CD8-positive, alpha-beta memory T cell (primary cell): Measurements from ENCODE around the gene ZBTB8OS. TPM values are rescaled to one million over a fixed set of nuclear protein-coding genes. Genes with fewer than 3 reads are reported as not detected.
A peak's percentile ranks its signal among the peaks of the same experiment; 100 is the strongest.
"Not testable (repeated sequence)": the region's sequence is repeated elsewhere in the genome, so short reads cannot be mapped to it uniquely, and the experiment has no call there.

Source experiments
- CTCF ChIA-PET: fragments of 350-600 bp; sonication (Branson Sonifier 250); formaldehyde crosslinking; loops from one replicate; lab custom pipeline; 2021; ENCODE audit warnings: antibody characterized with exemption; lab: Charles Lee
- POLR2A ChIA-PET: fragments of 350-600 bp; sonication (Branson Sonifier 250); formaldehyde crosslinking; loops from one replicate; lab custom pipeline; 2021; ENCODE audit warnings: antibody characterized with exemption; lab: Charles Lee
- DNase-seq, 5 donors: peaks; one replicate each; pipeline versions ENCODE4 v3.0.0 to v3.0.0-alpha.2; 2020 to 2022; ENCODE audit warnings: mixed read lengths in 1 of 5
- H3K27ac ChIP-seq: one replicate; pipeline ENCODE4 v1.7.0; 2013; ENCODE audit warnings: low read depth, mild to moderate bottlenecking, low read length, moderate library complexity
- H3K27me3 ChIP-seq: 2 replicates; pipeline ENCODE4 v1.7.0; 2013; ENCODE audit warnings: low read length, mild to moderate bottlenecking; ENCODE audit not compliant: insufficient read depth, poor library complexity, severe bottlenecking
- H3K36me3 ChIP-seq: 2 replicates; pipeline ENCODE4 v1.7.0; 2013; ENCODE audit warnings: mild to moderate bottlenecking, low read length, moderate library complexity; ENCODE audit not compliant: insufficient read depth
- H3K4me1 ChIP-seq: 2 replicates; pipeline ENCODE4 v1.7.0; 2013; ENCODE audit warnings: mild to moderate bottlenecking, low read length, moderate library complexity; ENCODE audit not compliant: insufficient read depth
- H3K4me3 ChIP-seq: 2 replicates; pipeline ENCODE4 v1.7.0; 2013; ENCODE audit warnings: mild to moderate bottlenecking, low read length
- H3K9me3 ChIP-seq: 2 replicates; pipeline ENCODE4 v1.7.0; 2013; ENCODE audit warnings: mild to moderate bottlenecking, low read length
- H3K27ac Mint-ChIP-seq, 8 donors: one replicate each; pipeline ENCODE4 v1.8.0; 2020 to 2021; ENCODE audit warnings: mixed read lengths in 8 of 8, mild to moderate bottlenecking in 6 of 8, inconsistent platforms in 3 of 8, moderate library complexity in 3 of 8
- H3K27me3 Mint-ChIP-seq, 2 donors: one replicate each; pipeline ENCODE4 v1.8.0; 2020 to 2021; ENCODE audit warnings: mixed read lengths in 2 of 2, mild to moderate bottlenecking in 1 of 2, moderate library complexity in 1 of 2
- H3K36me3 Mint-ChIP-seq, 3 donors: one replicate each; pipeline ENCODE4 v1.8.0; 2020 to 2021; ENCODE audit warnings: mixed read lengths in 3 of 3, inconsistent platforms in 1 of 3, mild to moderate bottlenecking in 1 of 3
- H3K4me1 Mint-ChIP-seq, 3 donors: one replicate each; pipeline ENCODE4 v1.8.0; 2020 to 2021; ENCODE audit warnings: mixed read lengths in 3 of 3, inconsistent platforms in 1 of 3, mild to moderate bottlenecking in 1 of 3
- H3K4me3 Mint-ChIP-seq, 7 donors: one replicate each; pipeline ENCODE4 v1.8.0; 2020 to 2021; ENCODE audit warnings: mixed read lengths in 7 of 7, mild to moderate bottlenecking in 6 of 7, moderate library complexity in 4 of 7, inconsistent platforms in 2 of 7
- H3K9me3 Mint-ChIP-seq, 5 donors: one replicate each; pipeline ENCODE4 v1.8.0; 2020 to 2022; ENCODE audit warnings: mixed read lengths in 5 of 5, mild to moderate bottlenecking in 3 of 5, moderate library complexity in 2 of 5, inconsistent platforms in 1 of 5
- polyA plus RNA-seq: library from polyadenylated mRNA; unstranded; fragments of 300-500 nt; fragmentation: Illumina TruSeq; gene quantifications from one replicate; pipeline ENCODE4 v1.2.3, GENCODE V29; 2021
- total RNA-seq, 2 experiments: library from RNA; stranded (reverse); gene quantifications; one replicate each; pipeline ENCODE4 v1.2.3, GENCODE V29; 2021

Gene ZBTB8OS
- total and polyA plus RNA-seq, 3 experiments from 2014 or later, result 76.7 to 79.9 (median 79.4) TPM

GRCh38 chr1:32684167-32684811 is 33.9 kb upstream of the ZBTB8OS start:
- no peak overlapping the region for H3K4me3 Mint-ChIP-seq
- no peaks in the 10 kb centered on the region for H3K27me3 Mint-ChIP-seq
- peaks cover 11 to 65% (median 17%) of the 10 kb centered on the region in 3 donors for H3K36me3 Mint-ChIP-seq
- Histone ChIP-seq H3K4me1 (no peaks in the 10 kb centered on the region), H3K27me3 (no peaks in the 10 kb centered on the region), H3K9me3 (no peaks in the 10 kb centered on the region), H3K4me3 (no peak overlapping the region), H3K27ac (no peak overlapping the region), H3K36me3 (peaks cover 37% of the 10 kb centered on the region)
- H3K9me3 Mint-ChIP-seq, result no peaks in the 10 kb centered on the region
- CTCF ChIA-PET, result no interaction called here
- no peaks in the 10 kb centered on the region for H3K4me1 Mint-ChIP-seq
- H3K27ac Mint-ChIP-seq, result peak overlapping the region in 4 of 8 donors; percentile 7 to 71 (median 28)
- POLR2A ChIA-PET, result no interaction called here
- no peak for DNase-seq

GRCh38 chr1:32683397-32683796 is 33.0 kb upstream of the ZBTB8OS start:
- no peak overlapping the region for H3K27ac ChIP-seq
- no peak overlapping the region for H3K27ac Mint-ChIP-seq
- H3K9me3 Mint-ChIP-seq, result no peaks in the 10 kb centered on the region
- H3K27me3 Mint-ChIP-seq, result no peaks in the 10 kb centered on the region
- peaks cover 39% of the 10 kb centered on the region for H3K36me3 ChIP-seq
- no peaks in the 10 kb centered on the region for H3K9me3 ChIP-seq
- no peak overlapping the region for H3K4me3 Mint-ChIP-seq
- H3K4me3 ChIP-seq, result no peak overlapping the region
- CTCF ChIA-PET, result no interaction called here
- H3K4me1 ChIP-seq, result no peaks in the 10 kb centered on the region
- DNase-seq, result no peak
- H3K36me3 Mint-ChIP-seq, result peaks cover 11 to 72% (median 17%) of the 10 kb centered on the region in 3 donors
- H3K27me3 ChIP-seq, result no peaks in the 10 kb centered on the region
- POLR2A ChIA-PET, result no interaction called here
- no peaks in the 10 kb centered on the region for H3K4me1 Mint-ChIP-seq

- POLR2A ChIA-PET, result no interaction called here
- Histone ChIP-seq H3K27ac (no peak overlapping the region), H3K36me3 (peaks cover 49% of the 10 kb centered on the region)
Observed at GRCh38 chr1:32681999-32682398, 31.6 kb upstream of the ZBTB8OS start.

GRCh38 chr1:32681509-32681908 is 31.2 kb upstream of the ZBTB8OS start:
- Mint-ChIP-seq H3K36me3 (peaks cover 11 to 82% (median 23%) of the 10 kb centered on the region in 3 donors), H3K27me3 (no peaks in the 10 kb centered on the region), H3K9me3 (no peaks in the 10 kb centered on the region), H3K27ac (peak overlapping the region in 1 of 8 donors; percentile 63), H3K4me3 (no peak overlapping the region), H3K4me1 (peaks cover 0 to 5% (median 0%) of the 10 kb centered on the region in 3 donors)
- no peaks in the 10 kb centered on the region for H3K4me1 ChIP-seq
- no peak for DNase-seq
- no peak overlapping the region for H3K27ac ChIP-seq
- H3K9me3 ChIP-seq, result no peaks in the 10 kb centered on the region
- peaks cover 54% of the 10 kb centered on the region for H3K36me3 ChIP-seq
- H3K4me3 ChIP-seq, result no peak overlapping the region
- no peaks in the 10 kb centered on the region for H3K27me3 ChIP-seq
- ChIA-PET CTCF (no interaction called here), POLR2A (no interaction called here)

More at GRCh38 chr1:32681999-32682398, 31.6 kb upstream of the ZBTB8OS start:
- Mint-ChIP-seq H3K4me1 (peaks cover 0 to 5% (median 0%) of the 10 kb centered on the region in 3 donors), H3K27ac (peak overlapping the region in 1 of 8 donors; percentile 63), H3K9me3 (no peaks in the 10 kb centered on the region), H3K4me3 (no peak overlapping the region), H3K36me3 (peaks cover 11 to 78% (median 23%) of the 10 kb centered on the region in 3 donors), H3K27me3 (no peaks in the 10 kb centered on the region)
- H3K4me1 ChIP-seq, result no peaks in the 10 kb centered on the region
- DNase-seq, result no peak
- H3K9me3 ChIP-seq, result no peaks in the 10 kb centered on the region
- CTCF ChIA-PET, result no interaction called here
- no peak overlapping the region for H3K4me3 ChIP-seq
- no peaks in the 10 kb centered on the region for H3K27me3 ChIP-seq

GRCh38 chr1:32680642-32681041 is 30.3 kb upstream of the ZBTB8OS start:
- Histone ChIP-seq H3K4me1 (no peaks in the 10 kb centered on the region), H3K27me3 (no peaks in the 10 kb centered on the region), H3K4me3 (no peak overlapping the region), H3K27ac (no peak overlapping the region), H3K36me3 (peaks cover 58% of the 10 kb centered on the region), H3K9me3 (no peaks in the 10 kb centered on the region)
- Mint-ChIP-seq H3K9me3 (no peaks in the 10 kb centered on the region), H3K4me1 (peaks cover 0 to 5% (median 0%) of the 10 kb centered on the region in 3 donors), H3K27ac (peak overlapping the region in 1 of 8 donors; percentile 26), H3K4me3 (no peak overlapping the region), H3K36me3 (peaks cover 11 to 83% (median 19%) of the 10 kb centered on the region in 3 donors), H3K27me3 (no peaks in the 10 kb centered on the region)
- DNase-seq, result no peak
- CTCF ChIA-PET, result no interaction called here
- POLR2A ChIA-PET, result no interaction called here

DNA sequence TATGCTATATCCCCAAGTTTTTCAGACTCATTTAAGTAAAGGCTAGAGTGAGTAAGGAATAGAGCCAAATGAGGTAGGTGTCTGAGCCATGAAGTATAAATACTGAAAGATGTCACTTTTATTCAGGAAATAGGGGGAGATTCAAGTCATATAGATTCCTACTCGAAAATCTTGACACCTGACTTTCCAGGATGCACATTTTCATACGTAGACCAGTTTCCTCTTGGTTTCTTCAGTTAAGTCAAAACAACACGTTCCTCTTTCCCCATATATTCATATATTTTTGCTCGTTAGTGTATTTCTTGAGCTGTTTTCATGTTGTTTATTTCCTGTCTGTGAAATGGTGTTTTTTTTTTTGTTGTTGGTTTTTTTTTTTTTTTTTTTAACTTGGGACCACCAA is 29.6 kb upstream of the ZBTB8OS start:
- H3K27ac Mint-ChIP-seq, H3K9me3 Mint-ChIP-seq, POLR2A ChIA-PET, H3K4me1 ChIP-seq, CTCF ChIA-PET, H3K9me3 ChIP-seq, H3K27me3 Mint-ChIP-seq, H3K4me3 ChIP-seq, H3K27ac ChIP-seq, H3K4me1 Mint-ChIP-seq, H3K27me3 ChIP-seq, H3K4me3 Mint-ChIP-seq, DNase-seq: not testable (repeated sequence)
- H3K36me3 ChIP-seq, result peaks cover 52% of the 10 kb centered on the region
- H3K36me3 Mint-ChIP-seq, result peaks cover 11 to 80% (median 19%) of the 10 kb centered on the region in 3 donors

DNA sequence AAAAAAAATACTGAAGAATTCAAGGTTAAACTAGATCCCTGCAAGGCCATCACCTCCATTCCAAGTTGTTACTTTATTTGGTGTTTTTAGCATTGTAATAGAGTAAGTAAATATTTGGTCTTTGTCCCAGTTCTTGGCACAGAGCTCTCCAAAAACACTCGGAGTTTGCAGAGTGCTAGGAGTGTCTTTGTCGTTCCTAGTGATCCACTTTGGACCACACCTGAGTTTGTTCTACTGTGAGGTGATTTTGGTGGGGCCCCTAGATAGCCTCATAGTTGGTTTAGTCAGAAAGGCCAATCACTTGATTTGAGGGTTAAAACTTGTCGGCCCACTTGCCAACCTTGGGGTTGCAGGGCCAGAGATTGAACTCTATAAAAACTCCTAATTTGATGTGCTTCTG is 26.6 kb upstream of the ZBTB8OS start:
- H3K4me3 ChIP-seq, result no peak overlapping the region
- DNase-seq, result no peak
- Mint-ChIP-seq H3K27me3 (no peaks in the 10 kb centered on the region), H3K4me1 (peaks cover 0 to 5% (median 0%) of the 10 kb centered on the region in 3 donors), H3K36me3 (peaks cover 15 to 86% (median 26%) of the 10 kb centered on the region in 3 donors), H3K27ac (peak overlapping the region in 1 of 8 donors; percentile 9), H3K9me3 (no peaks in the 10 kb centered on the region), H3K4me3 (no peak overlapping the region)
- no peaks in the 10 kb centered on the region for H3K4me1 ChIP-seq
- ChIA-PET POLR2A (interaction anchor here (1.0 kb wide), 1 partner anchor 26 kb away, joined by 5 read pairs; the partner anchor contains the start of gene RBBP4), CTCF (no interaction called here)
- no peak overlapping the region for H3K27ac ChIP-seq
- H3K36me3 ChIP-seq, result peaks cover 61% of the 10 kb centered on the region
- no peaks in the 10 kb centered on the region for H3K9me3 ChIP-seq
- no peaks in the 10 kb centered on the region for H3K27me3 ChIP-seq

DNA sequence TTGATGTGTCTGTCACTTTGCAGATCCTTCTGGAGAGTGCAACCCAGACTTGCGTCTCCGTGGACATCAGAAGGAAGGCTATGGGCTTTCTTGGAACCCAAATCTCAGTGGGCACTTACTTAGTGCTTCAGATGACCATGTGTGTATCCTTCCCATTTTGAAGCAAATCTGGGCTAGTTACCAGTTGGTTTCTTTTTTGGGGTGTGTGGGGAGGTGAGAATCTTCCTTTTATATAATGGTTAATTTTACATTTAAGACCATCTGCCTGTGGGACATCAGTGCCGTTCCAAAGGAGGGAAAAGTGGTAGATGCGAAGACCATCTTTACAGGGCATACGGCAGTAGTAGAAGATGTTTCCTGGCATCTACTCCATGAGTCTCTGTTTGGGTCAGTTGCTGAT is 18.4 kb upstream of the ZBTB8OS start:
- H3K4me1 ChIP-seq, H3K27ac Mint-ChIP-seq, H3K9me3 Mint-ChIP-seq, H3K9me3 ChIP-seq, DNase-seq, H3K4me3 Mint-ChIP-seq, POLR2A ChIA-PET, H3K27me3 ChIP-seq, H3K27ac ChIP-seq, CTCF ChIA-PET, H3K27me3 Mint-ChIP-seq, H3K4me3 ChIP-seq: not testable (repeated sequence)
- Mint-ChIP-seq H3K36me3 (peaks cover 18 to 84% (median 33%) of the 10 kb centered on the region in 3 donors), H3K4me1 (peaks cover 10 to 15% (median 13%) of the 10 kb centered on the region in 3 donors)
- peaks cover 56% of the 10 kb centered on the region for H3K36me3 ChIP-seq
